NCI-H2107 treated with DMSO at 0.1 percent for 48 hours (cell line): ENCODE measurements around the gene CRACR2A.

Experiments used
- DNase-seq: peaks from one replicate; lab custom pipeline; 2025; ENCODE audit not compliant: unreplicated experiment; lab: John Stamatoyannopoulos, UW

Gene CRACR2A

GRCh38 chr12:3598896-3599860 is 153.7 kb downstream of the CRACR2A start:
- DNase-seq = no peak

GRCh38 chr12:3597526-3598210 is 155.2 kb downstream of the CRACR2A start:
- DNase-seq = no peak

GRCh38 chr12:3596703-3597415 is 156.1 kb downstream of the CRACR2A start:
- no peak for DNase-seq

- no peak for DNase-seq
These were observed 157.2 kb downstream of the CRACR2A start for GRCh38 chr12:3595721-3596120.

GRCh38 chr12:3594966-3595365 is 157.9 kb downstream of the CRACR2A start:
- no peak for DNase-seq

- DNase-seq = no peak
These were observed 158.9 kb downstream of the CRACR2A start for GRCh38 chr12:3593906-3594483.

- no peak for DNase-seq
These were observed 159.9 kb downstream of the CRACR2A start for GRCh38 chr12:3592856-3593625.

- no peak for DNase-seq
These were observed 163.2 kb downstream of the CRACR2A start for GRCh38 chr12:3589745-3590144.

GRCh38 chr12:3587402-3588013 is 165.4 kb downstream of the CRACR2A start:
- peak; percentile 95 for DNase-seq

- no peak for DNase-seq
These were observed 169.1 kb downstream of the CRACR2A start for GRCh38 chr12:3583656-3584334.

GRCh38 chr12:3580094-3580749 is 172.7 kb downstream of the CRACR2A start:
- DNase-seq = no peak

- DNase-seq = no peak
These were observed 173.3 kb downstream of the CRACR2A start for GRCh38 chr12:3579446-3580093.

GRCh38 chr12:3578557-3578956 is 174.4 kb downstream of the CRACR2A start:
- no peak for DNase-seq

- DNase-seq = no peak
These were observed 176.0 kb downstream of the CRACR2A start for GRCh38 chr12:3576891-3577290.

GRCh38 chr12:3574986-3575385 is 177.9 kb downstream of the CRACR2A start:
- no peak for DNase-seq

- no peak for DNase-seq
These were observed 180.3 kb downstream of the CRACR2A start for GRCh38 chr12:3572560-3572959.

GRCh38 chr12:3571724-3572123 is 181.2 kb downstream of the CRACR2A start:
- DNase-seq = no peak

GRCh38 chr12:3571323-3571722 is 181.6 kb downstream of the CRACR2A start:
- no peak for DNase-seq
